Measurements from ENCODE around the gene FMR1. TPM values are rescaled to one million over a fixed set of nuclear protein-coding genes. Genes with fewer than 3 reads are reported as not detected.

FMR1 gene
- total RNA-seq, 1 experiment from 2014 or later, result 16.1 TPM

GRCh38 chrX:147901461-147902126 lies 10.1 kb upstream of the FMR1 start:
- Histone ChIP-seq H3K4me3 (ENCODE audit: insufficient read depth, low read depth, low read length) (no peak overlapping the region), H3K36me3 (replicated peaks; ENCODE audit: control insufficient read depth, insufficient read depth, low read length) (no peaks in the 10 kb centered on the region), H3K27me3 (ENCODE audit: control insufficient read depth, insufficient read depth, low read length) (no peaks in the 10 kb centered on the region)
- DNase-seq, result no peak

- Histone ChIP-seq H3K4me3 (ENCODE audit: insufficient read depth, low read depth, low read length) (no peak overlapping the region), H3K27me3 (ENCODE audit: control insufficient read depth, insufficient read depth, low read length) (no peaks in the 10 kb centered on the region), H3K36me3 (replicated peaks; ENCODE audit: control insufficient read depth, insufficient read depth, low read length) (no peaks in the 10 kb centered on the region)
- no peak for DNase-seq
Observed at GRCh38 chrX:147902270-147902669, 9.4 kb upstream of the FMR1 start.

GRCh38 chrX:147908106-147908505 lies 3.6 kb upstream of the FMR1 start:
- Histone ChIP-seq H3K4me3 (ENCODE audit: insufficient read depth, low read depth, low read length) (no peak overlapping the region), H3K27me3 (ENCODE audit: control insufficient read depth, insufficient read depth, low read length) (no peaks in the 10 kb centered on the region), H3K36me3 (replicated peaks; ENCODE audit: control insufficient read depth, insufficient read depth, low read length) (no peaks in the 10 kb centered on the region)
- DNase-seq, result no peak

GRCh38 chrX:147910607-147911006 lies 1.1 kb upstream of the FMR1 start:
- no peak for DNase-seq
- Histone ChIP-seq H3K4me3 (ENCODE audit: insufficient read depth, low read depth, low read length) (no peak overlapping the region), H3K27me3 (ENCODE audit: control insufficient read depth, insufficient read depth, low read length) (no peaks in the 10 kb centered on the region), H3K36me3 (replicated peaks; ENCODE audit: control insufficient read depth, insufficient read depth, low read length) (no peaks in the 10 kb centered on the region)

GRCh38 chrX:147912093-147912801 lies 528 bp downstream of the FMR1 start:
- no peaks in the 10 kb centered on the region for H3K36me3 ChIP-seq (replicated peaks; ENCODE audit: control insufficient read depth, insufficient read depth, low read length)
- H3K27me3 ChIP-seq (ENCODE audit: control insufficient read depth, insufficient read depth, low read length), result no peaks in the 10 kb centered on the region
- H3K4me3 ChIP-seq (ENCODE audit: insufficient read depth, low read depth, low read length), result peak overlapping the region; percentile 68
- DNase-seq, result peak; percentile 52

GRCh38 chrX:147913570-147913969 lies 1.9 kb downstream of the FMR1 start:
- no peak for DNase-seq
- no peak overlapping the region; the same call in 1 of the 2 replicates for H3K4me3 ChIP-seq (ENCODE audit: insufficient read depth, low read depth, low read length)
- no peaks in the 10 kb centered on the region for H3K27me3 ChIP-seq (ENCODE audit: control insufficient read depth, insufficient read depth, low read length)
- H3K36me3 ChIP-seq (replicated peaks; ENCODE audit: control insufficient read depth, insufficient read depth, low read length), result no peaks in the 10 kb centered on the region

GRCh38 chrX:147914591-147914990 lies 2.9 kb downstream of the FMR1 start:
- Histone ChIP-seq H3K4me3 (ENCODE audit: insufficient read depth, low read depth, low read length) (no peak overlapping the region), H3K27me3 (ENCODE audit: control insufficient read depth, insufficient read depth, low read length) (no peaks in the 10 kb centered on the region), H3K36me3 (replicated peaks; ENCODE audit: control insufficient read depth, insufficient read depth, low read length) (no peaks in the 10 kb centered on the region)
- DNase-seq, result no peak

GRCh38 chrX:147916375-147916968 lies 4.8 kb downstream of the FMR1 start:
- Histone ChIP-seq H3K4me3 (ENCODE audit: insufficient read depth, low read depth, low read length) (no peak overlapping the region), H3K27me3 (ENCODE audit: control insufficient read depth, insufficient read depth, low read length) (no peaks in the 10 kb centered on the region), H3K36me3 (replicated peaks; ENCODE audit: control insufficient read depth, insufficient read depth, low read length) (no peaks in the 10 kb centered on the region)
- no peak for DNase-seq

GRCh38 chrX:147917700-147918695 lies 6.3 kb downstream of the FMR1 start:
- DNase-seq, result no peak
- Histone ChIP-seq H3K36me3 (replicated peaks; ENCODE audit: control insufficient read depth, insufficient read depth, low read length) (no peaks in the 10 kb centered on the region), H3K4me3 (ENCODE audit: insufficient read depth, low read depth, low read length) (no peak overlapping the region), H3K27me3 (ENCODE audit: control insufficient read depth, insufficient read depth, low read length) (no peaks in the 10 kb centered on the region)

GRCh38 chrX:147920161-147920666 lies 8.5 kb downstream of the FMR1 start:
- no peaks in the 10 kb centered on the region for H3K36me3 ChIP-seq (replicated peaks; ENCODE audit: control insufficient read depth, insufficient read depth, low read length)
- DNase-seq, result no peak
- H3K27me3 ChIP-seq (ENCODE audit: control insufficient read depth, insufficient read depth, low read length), result no peaks in the 10 kb centered on the region
- H3K4me3 ChIP-seq (ENCODE audit: insufficient read depth, low read depth, low read length), result no peak overlapping the region

GRCh38 chrX:147923605-147924004 lies 11.9 kb downstream of the FMR1 start:
- Histone ChIP-seq H3K36me3 (replicated peaks; ENCODE audit: control insufficient read depth, insufficient read depth, low read length) (no peaks in the 10 kb centered on the region; the same call in 1 of the 2 replicates), H3K4me3 (ENCODE audit: insufficient read depth, low read depth, low read length) (no peak overlapping the region), H3K27me3 (ENCODE audit: control insufficient read depth, insufficient read depth, low read length) (no peaks in the 10 kb centered on the region)
- DNase-seq, result no peak

GRCh38 chrX:147927256-147927655 lies 15.5 kb downstream of the FMR1 start:
- H3K27me3 ChIP-seq (ENCODE audit: control insufficient read depth, insufficient read depth, low read length), result no peaks in the 10 kb centered on the region
- peaks cover 3% of the 10 kb centered on the region for H3K36me3 ChIP-seq (replicated peaks; ENCODE audit: control insufficient read depth, insufficient read depth, low read length)
- H3K4me3 ChIP-seq (ENCODE audit: insufficient read depth, low read depth, low read length), result no peak overlapping the region
- DNase-seq, result no peak

- Histone ChIP-seq H3K36me3 (replicated peaks; ENCODE audit: control insufficient read depth, insufficient read depth, low read length) (peaks cover 3% of the 10 kb centered on the region), H3K4me3 (ENCODE audit: insufficient read depth, low read depth, low read length) (no peak overlapping the region), H3K27me3 (ENCODE audit: control insufficient read depth, insufficient read depth, low read length) (no peaks in the 10 kb centered on the region)
- DNase-seq, result no peak
Observed at GRCh38 chrX:147933815-147934214, 22.1 kb downstream of the FMR1 start.

- DNase-seq, result no peak
- H3K4me3 ChIP-seq (ENCODE audit: insufficient read depth, low read depth, low read length), result no peak overlapping the region
- no peaks in the 10 kb centered on the region for H3K27me3 ChIP-seq (ENCODE audit: control insufficient read depth, insufficient read depth, low read length)
- H3K36me3 ChIP-seq (replicated peaks; ENCODE audit: control insufficient read depth, insufficient read depth, low read length), result no peaks in the 10 kb centered on the region; the same call in 1 of the 2 replicates
Observed at GRCh38 chrX:147935156-147935758, 23.5 kb downstream of the FMR1 start.
